ENCODE data around the gene CR1L.

DNA sequence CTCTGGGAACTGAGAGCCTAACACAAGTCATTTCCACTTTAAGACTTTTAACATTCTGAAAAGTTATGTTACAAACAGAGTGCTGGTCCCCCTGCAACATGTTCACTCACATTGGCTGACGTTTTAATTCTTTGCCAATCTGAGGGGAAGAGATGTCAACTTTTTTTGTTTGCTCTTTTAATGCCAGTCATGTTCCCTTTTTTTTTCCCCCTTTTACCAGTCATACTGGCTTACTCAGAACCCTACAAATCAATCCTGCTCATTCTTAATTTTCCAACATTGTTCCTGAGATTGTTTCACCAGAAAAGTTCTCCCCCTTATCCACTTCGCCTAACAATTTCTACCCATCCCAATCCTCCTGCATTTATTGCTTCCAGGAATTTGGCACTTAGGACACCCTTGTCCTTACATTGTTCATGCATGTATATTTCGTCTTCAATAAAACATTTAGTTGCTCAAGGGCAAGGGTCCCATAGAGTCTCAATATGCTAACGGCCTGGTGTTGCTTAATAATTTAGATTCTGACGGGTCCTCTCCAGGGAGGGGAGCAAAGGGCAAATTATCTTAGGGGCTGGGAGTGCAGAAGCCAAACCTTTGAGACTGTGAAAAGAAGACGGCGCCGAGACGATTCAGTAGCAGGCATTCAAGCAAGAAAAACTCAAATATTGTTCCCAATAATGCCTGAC, 624 bp upstream of the CR1L start:
- TF ChIP-seq ZFP30 (CRISPR knock-in tag; IDR thresholded peaks at IDR 0.05) (no peak), ISL1 (CRISPR knock-in tag; IDR thresholded peaks at IDR 0.05) (no peak)
- TF ChIP-seq, protein P1, sequence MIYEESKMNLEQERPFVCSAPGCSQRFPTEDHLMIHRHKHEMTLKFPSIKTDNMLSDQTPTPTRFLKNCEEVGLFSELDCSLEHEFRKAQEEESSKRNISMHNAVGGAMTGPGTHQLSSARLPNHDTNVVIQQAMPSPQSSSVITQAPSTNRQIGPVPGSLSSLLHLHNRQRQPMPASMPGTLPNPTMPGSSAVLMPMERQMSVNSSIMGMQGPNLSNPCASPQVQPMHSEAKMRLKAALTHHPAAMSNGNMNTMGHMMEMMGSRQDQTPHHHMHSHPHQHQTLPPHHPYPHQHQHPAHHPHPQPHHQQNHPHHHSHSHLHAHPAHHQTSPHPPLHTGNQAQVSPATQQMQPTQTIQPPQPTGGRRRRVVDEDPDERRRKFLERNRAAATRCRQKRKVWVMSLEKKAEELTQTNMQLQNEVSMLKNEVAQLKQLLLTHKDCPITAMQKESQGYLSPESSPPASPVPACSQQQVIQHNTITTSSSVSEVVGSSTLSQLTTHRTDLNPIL (CRISPR knock-in tag; IDR thresholded peaks at IDR 0.05; ENCODE audit: low read depth) = no peak

Measured in SK-N-SH treated with all-trans-retinoic acid at 6 μM for 48 hours (cell line).